Measurements from ENCODE around the gene EMX1. TPM values are rescaled to one million over a fixed set of nuclear protein-coding genes. Genes with fewer than 3 reads are reported as not detected.
A peak's percentile ranks its signal among the peaks of the same experiment; 100 is the strongest.

Gene EMX1
- total and polyA plus RNA-seq, 2 of the 13 experiments (the other 11 are each of a cell fraction or from before 2014, with no cell fraction given): 0.62 to 4.9 TPM

DNA sequence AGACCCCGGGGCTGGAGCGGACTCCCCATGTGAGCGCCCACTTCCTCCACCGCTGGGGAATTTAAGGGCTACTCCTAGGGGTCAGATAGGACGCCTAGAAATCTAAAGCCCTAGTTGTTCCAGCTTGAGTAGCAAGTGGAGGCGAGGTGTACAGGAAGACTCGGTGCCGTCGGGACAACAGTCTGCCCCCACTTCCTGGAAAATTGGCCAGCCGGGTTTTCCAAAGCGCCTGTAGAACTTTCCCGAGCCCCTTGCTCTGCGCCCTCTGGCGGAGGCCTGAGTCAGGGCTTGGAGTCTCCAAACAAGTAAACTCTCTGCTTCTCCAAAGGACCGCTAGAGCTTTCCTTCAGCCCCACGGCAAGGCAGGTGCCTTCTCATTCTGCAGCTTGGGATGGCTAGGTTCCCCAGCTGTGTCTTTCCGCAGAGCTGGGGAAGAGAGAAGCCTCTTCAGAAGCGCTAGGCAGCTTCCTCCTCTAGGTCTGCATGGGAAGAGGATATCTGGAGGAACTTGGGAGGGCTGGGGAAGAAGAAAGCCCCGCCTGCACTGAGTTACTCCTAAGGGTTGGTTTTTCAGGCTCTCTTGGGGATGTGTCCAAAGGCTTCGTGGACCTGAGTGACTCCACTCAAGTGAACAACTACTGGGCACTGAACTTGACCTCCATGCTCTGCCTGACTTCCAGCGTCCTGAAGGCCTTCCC, 29.4 kb upstream of the EMX1 start (continued):
- TF ChIP-seq ZNF350 (CRISPR knock-in tag; IDR thresholded peaks at IDR 0.05; ENCODE audit: borderline replicate concordance, low read depth) (peak; percentile 66), ZNF713 (CRISPR knock-in tag; IDR thresholded peaks at IDR 0.05) (peak; percentile 15; the same call in 1 of the 2 replicates), ZNF598 (CRISPR knock-in tag; IDR thresholded peaks at IDR 0.05; ENCODE audit: borderline replicate concordance) (no peak), ESRRA (CRISPR knock-in tag; IDR thresholded peaks at IDR 0.05; ENCODE audit: low read depth) (peak; percentile 19; the same call in 1 of the 2 replicates), ZC3H13 (CRISPR knock-in tag; IDR thresholded peaks at IDR 0.05) (no peak; the same call in 1 of the 2 replicates), ZNF136 (CRISPR knock-in tag; IDR thresholded peaks at IDR 0.05; ENCODE audit: low read depth) (0 out of 2 replicates have a peak, but pooled peaks have one; percentile 16), HES4 (CRISPR knock-in tag; IDR thresholded peaks at IDR 0.05; ENCODE audit: borderline replicate concordance) (peak; percentile 11; the same call in 1 of the 2 replicates), ZNF607 (CRISPR knock-in tag; IDR thresholded peaks at IDR 0.05; ENCODE audit: borderline replicate concordance) (peak; percentile 61; the same call in 1 of the 2 replicates), EHMT2 (IDR thresholded peaks at IDR 0.05; ENCODE audit: borderline replicate concordance, low read depth, low read length) (no peak), FOSL1 (CRISPR knock-in tag; IDR thresholded peaks at IDR 0.05; ENCODE audit: borderline replicate concordance) (0 out of 2 replicates have a peak, but pooled peaks have one; percentile 19), ZFP36L1 (CRISPR knock-in tag; IDR thresholded peaks at IDR 0.05) (no peak; the same call in 1 of the 2 replicates), NFIC (IDR thresholded peaks at IDR 0.05; ENCODE audit: low read length) (no peak; the same call in 1 of the 2 replicates), SIN3A (IDR thresholded peaks at IDR 0.05; ENCODE audit: borderline replicate concordance, low read depth, low read length) (0 out of 2 replicates have a peak, but pooled peaks have one; percentile 50), NCOA2 (CRISPR knock-in tag; IDR thresholded peaks at IDR 0.05) (peak; percentile 35; the same call in 1 of the 2 replicates), REL (CRISPR knock-in tag; conservative IDR thresholded peaks at IDR 0.05) (0 out of 2 replicates have a peak, but pooled peaks have one; percentile 56), STAG1 (CRISPR knock-in tag; IDR thresholded peaks at IDR 0.05) (0 out of 2 replicates have a peak, but pooled peaks have one; percentile 6), CEBPG (CRISPR knock-in tag; IDR thresholded peaks at IDR 0.05) (peak; percentile 41), SOX6 (IDR thresholded peaks at IDR 0.05) (no peak), SOX6 (CRISPR knock-in tag; IDR thresholded peaks at IDR 0.05) (peak; percentile 63), ZBTB21 (CRISPR knock-in tag; IDR thresholded peaks at IDR 0.05) (no peak), ZNF225 (CRISPR knock-in tag; IDR thresholded peaks at IDR 0.05) (0 out of 2 replicates have a peak, but pooled peaks have one; percentile 23), MYC (CRISPR knock-in tag; IDR thresholded peaks at IDR 0.05; ENCODE audit: borderline replicate concordance) (no peak), ZMYM3 (CRISPR knock-in tag; IDR thresholded peaks at IDR 0.05) (no peak), ZNF773 (CRISPR knock-in tag; IDR thresholded peaks at IDR 0.05; ENCODE audit: borderline replicate concordance) (no peak)
- TF ChIP-seq, protein P1, sequence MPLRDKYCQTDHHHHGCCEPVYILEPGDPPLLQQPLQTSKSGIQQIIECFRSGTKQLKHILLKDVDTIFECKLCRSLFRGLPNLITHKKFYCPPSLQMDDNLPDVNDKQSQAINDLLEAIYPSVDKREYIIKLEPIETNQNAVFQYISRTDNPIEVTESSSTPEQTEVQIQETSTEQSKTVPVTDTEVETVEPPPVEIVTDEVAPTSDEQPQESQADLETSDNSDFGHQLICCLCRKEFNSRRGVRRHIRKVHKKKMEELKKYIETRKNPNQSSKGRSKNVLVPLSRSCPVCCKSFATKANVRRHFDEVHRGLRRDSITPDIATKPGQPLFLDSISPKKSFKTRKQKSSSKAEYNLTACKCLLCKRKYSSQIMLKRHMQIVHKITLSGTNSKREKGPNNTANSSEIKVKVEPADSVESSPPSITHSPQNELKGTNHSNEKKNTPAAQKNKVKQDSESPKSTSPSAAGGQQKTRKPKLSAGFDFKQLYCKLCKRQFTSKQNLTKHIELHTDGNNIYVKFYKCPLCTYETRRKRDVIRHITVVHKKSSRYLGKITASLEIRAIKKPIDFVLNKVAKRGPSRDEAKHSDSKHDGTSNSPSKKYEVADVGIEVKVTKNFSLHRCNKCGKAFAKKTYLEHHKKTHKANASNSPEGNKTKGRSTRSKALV (CRISPR knock-in tag; IDR thresholded peaks at IDR 0.05): peak; percentile 24; the same call in 1 of the 2 replicates
- TF ChIP-seq, protein P2, sequence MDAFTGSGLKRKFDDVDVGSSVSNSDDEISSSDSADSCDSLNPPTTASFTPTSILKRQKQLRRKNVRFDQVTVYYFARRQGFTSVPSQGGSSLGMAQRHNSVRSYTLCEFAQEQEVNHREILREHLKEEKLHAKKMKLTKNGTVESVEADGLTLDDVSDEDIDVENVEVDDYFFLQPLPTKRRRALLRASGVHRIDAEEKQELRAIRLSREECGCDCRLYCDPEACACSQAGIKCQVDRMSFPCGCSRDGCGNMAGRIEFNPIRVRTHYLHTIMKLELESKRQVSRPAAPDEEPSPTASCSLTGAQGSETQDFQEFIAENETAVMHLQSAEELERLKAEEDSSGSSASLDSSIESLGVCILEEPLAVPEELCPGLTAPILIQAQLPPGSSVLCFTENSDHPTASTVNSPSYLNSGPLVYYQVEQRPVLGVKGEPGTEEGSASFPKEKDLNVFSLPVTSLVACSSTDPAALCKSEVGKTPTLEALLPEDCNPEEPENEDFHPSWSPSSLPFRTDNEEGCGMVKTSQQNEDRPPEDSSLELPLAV (CRISPR knock-in tag; conservative IDR thresholded peaks at IDR 0.05; ENCODE audit: low read depth): no peak
- TF ChIP-seq, protein P3, sequence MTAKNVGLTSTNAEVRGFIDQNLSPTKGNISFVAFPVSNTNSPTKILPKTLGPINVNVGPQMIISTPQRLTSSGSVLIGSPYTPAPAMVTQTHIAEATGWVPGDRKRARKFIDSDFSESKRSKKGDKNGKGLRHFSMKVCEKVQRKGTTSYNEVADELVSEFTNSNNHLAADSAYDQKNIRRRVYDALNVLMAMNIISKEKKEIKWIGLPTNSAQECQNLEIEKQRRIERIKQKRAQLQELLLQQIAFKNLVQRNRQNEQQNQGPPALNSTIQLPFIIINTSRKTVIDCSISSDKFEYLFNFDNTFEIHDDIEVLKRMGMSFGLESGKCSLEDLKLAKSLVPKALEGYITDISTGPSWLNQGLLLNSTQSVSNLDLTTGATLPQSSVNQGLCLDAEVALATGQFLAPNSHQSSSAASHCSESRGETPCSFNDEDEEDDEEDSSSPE (CRISPR knock-in tag; IDR thresholded peaks at IDR 0.05): peak; percentile 82

Data from HepG2 (cell line).